GM23248 (cell line): ENCODE data around the gene CYSLTR1. TPM values are rescaled to one million over a fixed set of nuclear protein-coding genes. Genes with fewer than 3 reads are reported as not detected.
"Not testable (repeated sequence)": the region's sequence is repeated elsewhere in the genome, so short reads cannot be mapped to it uniquely, and the experiment has no call there.

Experiments used
- DNase-seq: peaks from one replicate; pipeline ENCODE4 v3.0.0-alpha.2; 2015
- H2AFZ ChIP-seq: fragments of 200-600 bp; sonication (generic); 2 replicates; pipeline ENCODE4 v1.6.1; 2016; ENCODE audit warnings: antibody characterized with exemption
- H3F3A ChIP-seq: fragments of 200-600 bp; sonication (generic); 2 replicates; pipeline ENCODE4 v1.6.1; 2016; ENCODE audit warnings: mild to moderate bottlenecking, antibody characterized with exemption, mixed run types; ENCODE audit not compliant: insufficient read depth
- H3K27ac ChIP-seq: fragments of 200-600 bp; sonication (generic); 2 replicates; pipeline ENCODE4 v1.5.1; 2016; ENCODE audit warnings: mild to moderate bottlenecking
- H3K27me3 ChIP-seq: fragments of 200-600 bp; sonication (generic); replicated peaks from 2 replicates; pipeline ENCODE4 v1.6.1; 2016; ENCODE audit warnings: mild to moderate bottlenecking; ENCODE audit not compliant: insufficient read depth
- H3K36me3 ChIP-seq: fragments of 200-600 bp; sonication (generic); 2 replicates; pipeline ENCODE4 v1.6.1; 2016; ENCODE audit warnings: low read depth, mild to moderate bottlenecking
- H3K4me1 ChIP-seq: fragments of 200-600 bp; sonication (generic); 2 replicates; pipeline ENCODE4 v1.6.1; 2016; ENCODE audit warnings: mild to moderate bottlenecking; ENCODE audit not compliant: insufficient read depth
- H3K4me2 ChIP-seq: fragments of 200-600 bp; sonication (generic); one replicate; pipeline ENCODE4 v1.6.1; 2016; ENCODE audit warnings: mild to moderate bottlenecking; ENCODE audit not compliant: unreplicated experiment
- H3K4me3 ChIP-seq: fragments of 200-600 bp; sonication (generic); 2 replicates; pipeline ENCODE4 v1.5.1; 2016; ENCODE audit warnings: mild to moderate bottlenecking
- H3K79me2 ChIP-seq: fragments of 200-600 bp; sonication (generic); 2 replicates; pipeline ENCODE4 v1.6.1; 2016; ENCODE audit warnings: mild to moderate bottlenecking; ENCODE audit not compliant: insufficient read depth
- H3K9ac ChIP-seq: fragments of 200-600 bp; sonication (generic); 2 replicates; pipeline ENCODE4 v1.6.1; 2016; ENCODE audit warnings: mild to moderate bottlenecking
- H3K9me2 ChIP-seq: fragments of 200-600 bp; sonication (generic); 2 replicates; pipeline ENCODE4 v1.6.1; 2016; ENCODE audit warnings: mixed run types, mild to moderate bottlenecking, moderate library complexity; ENCODE audit not compliant: insufficient read depth
- H3K9me3 ChIP-seq: fragments of 200-600 bp; sonication (generic); one replicate; pipeline ENCODE4 v1.6.1; 2017; ENCODE audit warnings: low read depth
- H4K20me1 ChIP-seq: fragments of 200-600 bp; sonication (generic); 2 replicates; pipeline ENCODE4 v1.6.0; 2016; ENCODE audit not compliant: insufficient read depth
- EZH2 ChIP-seq: fragments of 200-600 bp; sonication (generic); IDR thresholded peaks from 2 replicates; pipeline ENCODE4 v1.6.1; 2018; ENCODE audit warnings: antibody characterized with exemption, mild to moderate bottlenecking; ENCODE audit not compliant: insufficient read depth, poor library complexity, severe bottlenecking
- EZH2phosphoT487 ChIP-seq: fragments of 200-600 bp; sonication (generic); IDR thresholded peaks from 2 replicates; pipeline ENCODE4 v1.6.1; 2018; ENCODE audit warnings: antibody characterized with exemption, moderate library complexity, mild to moderate bottlenecking, low read depth; ENCODE audit not compliant: insufficient read depth
- WGBS, 2 experiments: methylation state at CpG; one replicate each; pipeline ENCODE4 v1.1.6; 2015 to 2017; ENCODE audit warnings: low lambda C conversion rate in 2 of 2, low coverage in 1 of 2; ENCODE audit errors: missing lambda C conversion rate in 2 of 2; 5-methylcytosine and 5-hydroxymethylcytosine counted together
- in situ Hi-C: fragments of 300-500 bp; cut with MboI; formaldehyde crosslinking; loops from 2 replicates; pipeline ENCODE4 v1.15.0; 2020
- polyA plus RNA-seq: library from polyadenylated mRNA; unstranded; fragments of >200 nt; fragmentation: Nextera tagmentation; extraction: Ambion mirVana; gene quantifications from 2 replicates; pipeline ENCODE4 v1.2.1, GENCODE V29; 2016
- total RNA-seq: library from RNA; depleted of rRNA; stranded (reverse); fragments of >200 nt; shearing (Covaris generic); gene quantifications from 2 replicates; pipeline ENCODE4 v1.2.3, GENCODE V29; 2014

CYSLTR1 gene
- total and polyA plus RNA-seq, 2 experiments from 2014 or later: not detected

GRCh38 chrX:78315745-78316144 lies 11.7 kb downstream of the CYSLTR1 start:
- Histone ChIP-seq H3F3A (no peaks in the 10 kb centered on the region), H3K9me3 (no peaks in the 10 kb centered on the region), H3K9ac (no peak overlapping the region), H3K79me2 (no peaks in the 10 kb centered on the region), H3K4me1 (no peaks in the 10 kb centered on the region), H3K4me3 (no peak overlapping the region), H3K9me2 (no peaks in the 10 kb centered on the region), H4K20me1 (no peaks in the 10 kb centered on the region), H3K4me2 (no peak overlapping the region), H2AFZ (no peak overlapping the region), H3K27me3 (no peaks in the 10 kb centered on the region), H3K36me3 (no peaks in the 10 kb centered on the region), H3K27ac (no peak overlapping the region)
- in situ Hi-C loops: loop anchor here (25.0 kb wide), 1 partner anchor 103 kb away; no protein-coding TSS in a partner anchor
- DNase-seq: no peak
- TF ChIP-seq EZH2 (no peak), EZH2phosphoT487 (no peak)
- WGBS, 2 experiments: 0 to 21% methylated on average over 1 to 2 of the region's 2 CpGs

GRCh38 chrX:78314561-78314960 lies 12.8 kb downstream of the CYSLTR1 start:
- Histone ChIP-seq H3K4me1 (no peaks in the 10 kb centered on the region), H3K27me3 (no peaks in the 10 kb centered on the region), H3K9me3 (no peaks in the 10 kb centered on the region), H4K20me1 (no peaks in the 10 kb centered on the region), H3K4me3 (no peak overlapping the region), H3K36me3 (no peaks in the 10 kb centered on the region), H3K9ac (no peak overlapping the region), H2AFZ (no peak overlapping the region), H3F3A (no peaks in the 10 kb centered on the region), H3K79me2 (no peaks in the 10 kb centered on the region), H3K9me2 (no peaks in the 10 kb centered on the region), H3K27ac (no peak overlapping the region), H3K4me2 (no peak overlapping the region)
- no peak for TF ChIP-seq EZH2phosphoT487
- TF ChIP-seq EZH2: no peak
- DNase-seq: no peak
- in situ Hi-C loops: loop anchor here (25.0 kb wide), 1 partner anchor 102 kb away; no protein-coding TSS in a partner anchor
- 0 to 29% methylated on average over 1 to 2 of the region's 2 CpGs for WGBS, 2 experiments

GRCh38 chrX:78313526-78313925 lies 13.9 kb downstream of the CYSLTR1 start:
- Histone ChIP-seq H3K27me3 (no peaks in the 10 kb centered on the region), H3K9me3 (no peaks in the 10 kb centered on the region), H4K20me1 (no peaks in the 10 kb centered on the region), H3K9me2 (no peaks in the 10 kb centered on the region), H3K4me3 (no peak overlapping the region), H3K27ac (no peak overlapping the region), H3K9ac (no peak overlapping the region), H3K36me3 (no peaks in the 10 kb centered on the region), H3F3A (no peaks in the 10 kb centered on the region), H3K4me2 (no peak overlapping the region), H3K4me1 (no peaks in the 10 kb centered on the region), H2AFZ (no peak overlapping the region), H3K79me2 (no peaks in the 10 kb centered on the region)
- WGBS, 2 experiments: 10 to 18% methylated on average over 3 of the region's 3 CpGs
- TF ChIP-seq EZH2phosphoT487 (no peak), EZH2 (no peak)
- in situ Hi-C loops: loop anchor here (25.0 kb wide), 1 partner anchor 101 kb away; no protein-coding TSS in a partner anchor
- no peak for DNase-seq

- Histone ChIP-seq H3F3A (no peaks in the 10 kb centered on the region), H3K27ac (no peak overlapping the region), H3K4me2 (no peak overlapping the region), H3K27me3 (no peaks in the 10 kb centered on the region), H4K20me1 (no peaks in the 10 kb centered on the region), H3K79me2 (no peaks in the 10 kb centered on the region), H3K9me2 (no peaks in the 10 kb centered on the region), H3K36me3 (no peaks in the 10 kb centered on the region), H2AFZ (no peak overlapping the region), H3K9me3 (no peaks in the 10 kb centered on the region), H3K4me1 (no peaks in the 10 kb centered on the region), H3K4me3 (no peak overlapping the region), H3K9ac (no peak overlapping the region)
- no peak for TF ChIP-seq EZH2phosphoT487
- no peak for TF ChIP-seq EZH2
- in situ Hi-C loops: loop anchor here (25.0 kb wide), 1 partner anchor 95 kb away; no protein-coding TSS in a partner anchor
- DNase-seq: no peak
Observed at GRCh38 chrX:78307665-78308064, 19.7 kb downstream of the CYSLTR1 start.

- 29 to 44% methylated on average over 2 of the region's 2 CpGs for WGBS, 2 experiments
- in situ Hi-C loops: loop anchor here (25.0 kb wide), 1 partner anchor 91 kb away; no protein-coding TSS in a partner anchor
Observed at GRCh38 chrX:78303086-78303485, 24.3 kb downstream of the CYSLTR1 start.

GRCh38 chrX:78300933-78301332 lies 26.5 kb downstream of the CYSLTR1 start:
- H3K4me1 ChIP-seq, H3K9me3 ChIP-seq, H3F3A ChIP-seq, H3K4me3 ChIP-seq, H3K4me2 ChIP-seq, DNase-seq, H3K27ac ChIP-seq, H3K9ac ChIP-seq, H4K20me1 ChIP-seq, H2AFZ ChIP-seq, H3K79me2 ChIP-seq, H3K27me3 ChIP-seq, H3K36me3 ChIP-seq, H3K9me2 ChIP-seq: not testable (repeated sequence)
- in situ Hi-C loops: loop anchor here (25.0 kb wide), 1 partner anchor 89 kb away; no protein-coding TSS in a partner anchor
- 0% methylated on average over 1 of the region's 1 CpG for WGBS, 2 experiments

More at GRCh38 chrX:78303086-78303485, 24.3 kb downstream of the CYSLTR1 start:
- H3K36me3 ChIP-seq: no peaks in the 10 kb centered on the region
- no peaks in the 10 kb centered on the region for H3K9me2 ChIP-seq
- H3K4me1 ChIP-seq: no peaks in the 10 kb centered on the region
- H3K4me3 ChIP-seq: no peak overlapping the region
- no peaks in the 10 kb centered on the region for H4K20me1 ChIP-seq
- H3K4me2 ChIP-seq: no peak overlapping the region
- no peak overlapping the region for H3K27ac ChIP-seq
- H2AFZ ChIP-seq: no peak overlapping the region
- H3K27me3 ChIP-seq: no peaks in the 10 kb centered on the region
- DNase-seq: no peak
- H3F3A ChIP-seq: no peaks in the 10 kb centered on the region
- H3K79me2 ChIP-seq: no peaks in the 10 kb centered on the region
- H3K9me3 ChIP-seq: no peaks in the 10 kb centered on the region
- no peak overlapping the region for H3K9ac ChIP-seq
- TF ChIP-seq EZH2phosphoT487: no peak
- no peak for TF ChIP-seq EZH2
